ENCODE results near the gene MYO1G.
"Not testable (repeated sequence)": the region's sequence is repeated elsewhere in the genome, so short reads cannot be mapped to it uniquely, and the experiment has no call there.

MYO1G gene

GRCh38 chr7:44935016-44935415 lies 43.8 kb downstream of the MYO1G start:
- no peak for DNase-seq

- not testable (repeated sequence) for DNase-seq
Observed at GRCh38 chr7:44934510-44934909, 44.3 kb downstream of the MYO1G start.

GRCh38 chr7:44930921-44931320 lies 47.9 kb downstream of the MYO1G start:
- no peak for DNase-seq

GRCh38 chr7:44922351-44922694 lies 56.5 kb downstream of the MYO1G start:
- DNase-seq: no peak

- DNase-seq: peak; percentile 98
Observed at GRCh38 chr7:44921607-44922350, 57.0 kb downstream of the MYO1G start.

GRCh38 chr7:44920119-44920518 lies 58.7 kb downstream of the MYO1G start:
- DNase-seq: no peak

- no peak for DNase-seq
Observed at GRCh38 chr7:44918029-44918428, 60.8 kb downstream of the MYO1G start.

GRCh38 chr7:44917465-44917864 lies 61.4 kb downstream of the MYO1G start:
- DNase-seq: no peak

- DNase-seq: peak; percentile 64
Observed at GRCh38 chr7:44914992-44915607, 63.7 kb downstream of the MYO1G start.

GRCh38 chr7:44912775-44913347 lies 66.0 kb downstream of the MYO1G start:
- DNase-seq: no peak
